H1 (cell line): Measurements from ENCODE around the gene BCAS3. TPM values are rescaled to one million over a fixed set of nuclear protein-coding genes. Genes with fewer than 3 reads are reported as not detected.

Source experiments
- CTCF ChIA-PET: fragments of 300-600 bp; sonication (Branson Sonifier 250); formaldehyde crosslinking; loops from one replicate; lab custom pipeline; 2021; ENCODE audit not compliant: partially characterized antibody; lab: Charles Lee
- POLR2A ChIA-PET: fragments of 300-600 bp; sonication (Branson Sonifier 250); formaldehyde crosslinking; loops from one replicate; lab custom pipeline; 2021; ENCODE audit warnings: inconsistent platforms; ENCODE audit not compliant: partially characterized antibody; lab: Charles Lee
- DNase-seq, 2 experiments: peaks; one replicate each; pipeline versions ENCODE4 v3.0.0 to v3.0.0-alpha.2; 2010 to 2022; ENCODE audit warnings: low spot score in 2 of 2, low read depth in 1 of 2, mixed read lengths in 1 of 2
- FAIRE-seq: peaks from 2 replicates; lab custom pipeline; 2011; peaks lifted over from hg19 to GRCh38; lab: Jason Lieb, UNC
- H2AFZ ChIP-seq: 2 replicates; pipeline ENCODE4 v1.8.1; 2012; ENCODE audit warnings: low read length, inconsistent platforms
- H2AK5ac ChIP-seq: 2 replicates; pipeline ENCODE4 v1.6.1; 2013; ENCODE audit warnings: low read depth, low read length
- H2BK120ac ChIP-seq: replicated peaks from 2 replicates; pipeline ENCODE3; 2013; ENCODE audit warnings: low read depth, low read length, inconsistent platforms
- H2BK12ac ChIP-seq: 2 replicates; pipeline ENCODE4 v1.6.1; 2013; ENCODE audit warnings: low read depth, low read length
- H2BK15ac ChIP-seq: 2 replicates; pipeline ENCODE4 v1.6.1; 2013; ENCODE audit warnings: low read length
- H2BK20ac ChIP-seq: 2 replicates; pipeline ENCODE4 v1.6.1; 2013; ENCODE audit warnings: low read length
- H2BK5ac ChIP-seq: 2 replicates; pipeline ENCODE4 v1.6.1; 2013; ENCODE audit warnings: low read depth, low read length
- H3K14ac ChIP-seq: 2 replicates; pipeline ENCODE4 v1.6.1; 2013; ENCODE audit warnings: inconsistent platforms; ENCODE audit not compliant: insufficient read length
- H3K18ac ChIP-seq: 2 replicates; pipeline ENCODE4 v1.6.1; 2013; ENCODE audit warnings: low read length; ENCODE audit errors: extremely low read depth
- H3K23ac ChIP-seq: 2 replicates; pipeline ENCODE4 v1.6.1; 2013; ENCODE audit warnings: inconsistent platforms; ENCODE audit not compliant: insufficient read length
- H3K23me2 ChIP-seq: 2 replicates; pipeline ENCODE4 v1.6.1; 2013; ENCODE audit warnings: low read depth, low read length
- H3K27ac ChIP-seq: 2 replicates; pipeline ENCODE4 v1.6.1; 2011; ENCODE audit warnings: low read depth, low read length, inconsistent platforms
- H3K27me3 ChIP-seq, 4 experiments: replicated peaks in 1 of 4; 1 replicate in 1 of 4; 2 replicates in 3 of 4; pipeline versions ENCODE4 v1.6.1 to v1.8.1; 2011 to 2013; ENCODE audit warnings: low read length in 3 of 4, mild to moderate bottlenecking in 3 of 4, inconsistent platforms in 2 of 4, mixed read lengths in 2 of 4, moderate library complexity in 1 of 4; ENCODE audit not compliant: control insufficient read depth in 3 of 4, insufficient read depth in 3 of 4; ENCODE audit errors: extremely low read depth in 1 of 4
- H3K36me3 ChIP-seq, 4 experiments: 2 replicates each; pipeline versions ENCODE4 v1.6.1 to v1.8.1; 2011 to 2013; ENCODE audit warnings: mild to moderate bottlenecking in 4 of 4, low read length in 3 of 4, moderate library complexity in 2 of 4, control low read depth in 1 of 4, inconsistent platforms in 1 of 4; ENCODE audit not compliant: insufficient read depth in 4 of 4, control insufficient read depth in 2 of 4
- H3K4ac ChIP-seq: replicated peaks from 2 replicates; pipeline ENCODE3; 2013; ENCODE audit warnings: low read length, low read depth, mixed read lengths, inconsistent platforms; ENCODE audit not compliant: insufficient read length
- H3K4me1 ChIP-seq, 4 experiments: replicated peaks in 1 of 4; 1 replicate in 1 of 4; 2 replicates in 3 of 4; pipeline versions ENCODE4 v1.6.1 to v1.8.1; 2011 to 2013; ENCODE audit warnings: low read length in 3 of 4, inconsistent platforms in 2 of 4, mixed read lengths in 1 of 4; ENCODE audit not compliant: insufficient read depth in 4 of 4, control insufficient read depth in 3 of 4
- H3K4me2 ChIP-seq, 2 experiments: 2 replicates each; pipeline versions ENCODE4 v1.6.1 to v1.8.1; 2011 to 2013; ENCODE audit warnings: low read depth in 2 of 2, low read length in 2 of 2, control low read depth in 1 of 2, inconsistent platforms in 1 of 2, mild to moderate bottlenecking in 1 of 2; ENCODE audit not compliant: insufficient read depth in 1 of 2
- H3K4me3 ChIP-seq, 4 experiments: fragments of 200-600, 300-600 bp in 1 of 4; sonication (generic), shearing (Covaris generic), sonication (Bioruptor Twin) in 1 of 4; 2 replicates each; pipeline versions ENCODE4 v1.5.1 to v1.8.1; 2011 to 2016; ENCODE audit warnings: low read length in 4 of 4, low read depth in 3 of 4, control low read depth in 2 of 4, inconsistent platforms in 2 of 4, mild to moderate bottlenecking in 2 of 4, mixed read lengths in 1 of 4, moderate library complexity in 1 of 4; ENCODE audit not compliant: insufficient read depth in 2 of 4; ENCODE audit errors: extremely low read depth in 1 of 4
- H3K56ac ChIP-seq: replicated peaks from 2 replicates; pipeline ENCODE3; 2013; ENCODE audit warnings: low read depth, mild to moderate bottlenecking, mixed read lengths, low read length, inconsistent platforms; ENCODE audit not compliant: insufficient read length
- H3K79me1 ChIP-seq: 2 replicates; pipeline ENCODE4 v1.6.1; 2013; ENCODE audit warnings: low read depth, low read length, control low read depth
- H3K79me2 ChIP-seq, 2 experiments: 2 replicates each; pipeline versions ENCODE4 v1.6.1 to v1.8.1; 2012 to 2013; ENCODE audit warnings: low read length in 2 of 2, mild to moderate bottlenecking in 2 of 2, inconsistent platforms in 1 of 2; ENCODE audit not compliant: insufficient read depth in 2 of 2, control insufficient read depth in 1 of 2
- H3K9ac ChIP-seq, 4 experiments: replicated peaks in 1 of 4; 1 replicate in 1 of 4; 2 replicates in 3 of 4; pipeline versions ENCODE4 v1.6.1 to v1.8.1; 2011 to 2013; ENCODE audit warnings: low read depth in 3 of 4, low read length in 3 of 4, control low read depth in 2 of 4, mild to moderate bottlenecking in 2 of 4, moderate library complexity in 2 of 4, inconsistent platforms in 1 of 4; ENCODE audit errors: extremely low read depth in 1 of 4
- H3K9me3 ChIP-seq, 2 experiments: 2 replicates each; pipeline versions ENCODE4 v1.6.1 to v1.8.1; 2012 to 2013; ENCODE audit warnings: mild to moderate bottlenecking in 2 of 2, moderate library complexity in 2 of 2, control low read depth in 1 of 2, inconsistent platforms in 1 of 2, low read depth in 1 of 2, low read length in 1 of 2, mixed read lengths in 1 of 2; ENCODE audit not compliant: insufficient read depth in 2 of 2
- H4K20me1 ChIP-seq, 2 experiments: replicated peaks in 1 of 2; 2 replicates each; pipeline versions ENCODE3 to v1.8.1; 2011 to 2013; ENCODE audit warnings: inconsistent platforms in 2 of 2, low read length in 2 of 2, mild to moderate bottlenecking in 1 of 2; ENCODE audit not compliant: insufficient read depth in 2 of 2, control insufficient read depth in 1 of 2
- H4K5ac ChIP-seq: 2 replicates; pipeline ENCODE4 v1.6.1; 2013; ENCODE audit warnings: low read length, low read depth, mixed read lengths, inconsistent platforms; ENCODE audit not compliant: insufficient read length
- H4K8ac ChIP-seq: 2 replicates; pipeline ENCODE4 v1.8.0; 2013; ENCODE audit warnings: mild to moderate bottlenecking, moderate library complexity, low read length, inconsistent platforms; ENCODE audit not compliant: insufficient read depth; ENCODE audit errors: extremely low read depth
- H4K91ac ChIP-seq: replicated peaks from 2 replicates; pipeline ENCODE3; 2013; ENCODE audit warnings: low read length, mixed read lengths, inconsistent platforms; ENCODE audit not compliant: insufficient read length
- CEBPB ChIP-seq: IDR thresholded peaks from 2 replicates; pipeline ENCODE4 v1.6.1; 2012; ENCODE audit warnings: low read depth, low read length
- GTF2F1 ChIP-seq: IDR thresholded peaks from 2 replicates; pipeline ENCODE4 v1.6.1; 2012; ENCODE audit warnings: low read depth, low read length, improper control_type of control experiment, borderline replicate concordance
- KDM1A ChIP-seq: fragments of 200-600, 300-600 bp; sonication (generic); IDR thresholded peaks from 2 replicates; pipeline ENCODE4 v1.7.1; 2016; ENCODE audit warnings: mild to moderate bottlenecking, low read length, borderline replicate concordance
- KDM4A ChIP-seq: IDR thresholded peaks from one replicate; pipeline ENCODE4 v1.7.1; 2012; ENCODE audit warnings: low read depth, mild to moderate bottlenecking, moderate library complexity, low read length, inconsistent platforms; ENCODE audit not compliant: severe bottlenecking
- MAFK ChIP-seq: IDR thresholded peaks from 2 replicates; pipeline ENCODE4 v1.6.1; 2012; ENCODE audit warnings: low read depth, mild to moderate bottlenecking, improper control_type of control experiment, low read length
- POLR2A ChIP-seq, 2 experiments: IDR thresholded peaks; 1 replicate in 1 of 2; 2 replicates in 1 of 2; pipeline ENCODE4 v1.6.1; 2011; ENCODE audit warnings: low read depth in 2 of 2, low read length in 2 of 2, mild to moderate bottlenecking in 2 of 2; ENCODE audit errors: control extremely low read depth in 1 of 2
- SAP30 ChIP-seq: fragments of 300-600 bp; sonication (generic); IDR thresholded peaks from 2 replicates; pipeline ENCODE4 v1.7.1; 2012; ENCODE audit warnings: low read length, moderate library complexity, mild to moderate bottlenecking, inconsistent platforms; ENCODE audit not compliant: insufficient read depth, insufficient replicate concordance
- SIN3A ChIP-seq, 2 experiments: IDR thresholded peaks in 1 of 2; conservative IDR thresholded peaks in 1 of 2; 2 replicates each; pipeline ENCODE4 v1.6.1; 2011 to 2012; ENCODE audit warnings: low read length in 2 of 2, improper control_type of control experiment in 1 of 2, low read depth in 1 of 2, mild to moderate bottlenecking in 1 of 2
- SP2 ChIP-seq: IDR thresholded peaks from 2 replicates; pipeline ENCODE4 v1.6.1; 2012; ENCODE audit warnings: mild to moderate bottlenecking, low read length, inconsistent platforms
- SRF ChIP-seq: IDR thresholded peaks from 2 replicates; pipeline ENCODE4 v1.6.1; 2011; ENCODE audit warnings: mild to moderate bottlenecking, low read depth, low read length, moderate library complexity
- SUZ12 ChIP-seq: fragments of 200-600 bp; sonication (generic); IDR thresholded peaks from 2 replicates; pipeline ENCODE4 v1.6.1; 2012; ENCODE audit warnings: mild to moderate bottlenecking, inconsistent platforms, low read length, moderate library complexity, mixed read lengths
- USF2 ChIP-seq: IDR thresholded peaks from 2 replicates; pipeline ENCODE4 v1.6.1; 2011; ENCODE audit warnings: low read length, improper control_type of control experiment
- YY1 ChIP-seq: IDR thresholded peaks from 2 replicates; pipeline ENCODE4 v1.6.1; 2011; ENCODE audit warnings: low read depth, mild to moderate bottlenecking, low read length
- WGBS, 2 experiments: shearing (Covaris generic) in 1 of 2; methylation state at CpG; one replicate each; pipeline versions ENCODE4 v1.1.6 to v1.1.7; 2013 to 2015; ENCODE audit warnings: low lambda C conversion rate in 2 of 2, mixed read lengths in 2 of 2, inconsistent platforms in 1 of 2, low coverage in 1 of 2, missing lambda C conversion rate in 1 of 2; ENCODE audit not compliant: insufficient replicate concordance in 2 of 2, insufficient coverage in 1 of 2, insufficient read length in 1 of 2; ENCODE audit errors: extremely low coverage in 1 of 2, missing lambda C conversion rate in 1 of 2; 5-methylcytosine and 5-hydroxymethylcytosine counted together
- polyA plus RNA-seq, 7 experiments: library from polyadenylated mRNA; depleted of rRNA in 3 of 7; stranded (reverse) in 5 of 7; unstranded in 2 of 7; fragments of >200 nt in 5 of 7; fragments of 200-250 nt in 2 of 7; gene quantifications; 1 replicate in 5 of 7; 2 replicates in 1 of 7; 4 replicates in 1 of 7; pipeline versions ENCODE4 v1.2.1 to v1.2.3, GENCODE V29; 2011 to 2013; ENCODE audit warnings: missing spikeins in 2 of 7, mixed read lengths in 2 of 7
- total RNA-seq: library from RNA; stranded (reverse); fragmentation: NEBNext Ultra II Directional; extraction: Animal tissue kit (Norgen Biotek cat#: 25700); gene quantifications from 2 replicates; pipeline ENCODE4 v1.2.1, GENCODE V29; 2021

Gene BCAS3
- total and polyA plus RNA-seq, 2 of the 8 experiments (the other 6 are each of a cell fraction or from before 2014, with no cell fraction given) = 9.9 to 13.3 TPM

- POLR2A ChIA-PET = no interaction called here
- Histone ChIP-seq H3K9me3 (no peaks in the 10 kb centered on the region), H3K36me3 (no peaks in the 10 kb centered on the region), H3K4me3 (no peak overlapping the region), H2BK120ac (no peak overlapping the region), H4K20me1 (no peaks in the 10 kb centered on the region), H3K27ac (no peak overlapping the region), H2BK20ac (no peak overlapping the region), H3K23me2 (no peaks in the 10 kb centered on the region), H3K9ac (no peak overlapping the region), H3K4ac (no peak overlapping the region), H4K8ac (no peak overlapping the region), H3K4me2 (no peak overlapping the region), H3K79me1 (no peaks in the 10 kb centered on the region), H3K56ac (no peak overlapping the region), H3K14ac (no peak overlapping the region), H2BK5ac (no peak overlapping the region), H4K91ac (no peak overlapping the region), H4K5ac (no peak overlapping the region), H2BK12ac (no peak overlapping the region), H3K23ac (no peak overlapping the region), H3K27me3 (no peaks in the 10 kb centered on the region), H3K79me2 (no peaks in the 10 kb centered on the region), H3K4me1 (no peaks in the 10 kb centered on the region), H2BK15ac (no peak overlapping the region), H3K18ac (no peak overlapping the region), H2AK5ac (no peak overlapping the region), H2AFZ (no peak overlapping the region)
- DNase-seq (no peak), FAIRE-seq (no peak)
- WGBS, 2 experiments = 88% methylated on average over 5 of the region's 5 CpGs; no CpG with 5 or more reads in 1 of the 2 experiments
- CTCF ChIA-PET = no interaction called here
- no peak for TF ChIP-seq SAP30
- TF ChIP-seq SRF = no peak
- TF ChIP-seq USF2 = no peak
- no peak for TF ChIP-seq YY1
- no peak for TF ChIP-seq SP2
- no peak for TF ChIP-seq SUZ12
- no peak for TF ChIP-seq MAFK
- TF ChIP-seq CEBPB = no peak
- TF ChIP-seq SIN3A (conservative IDR thresholded peaks at IDR 0.05 in 1 of 2, IDR thresholded peaks at IDR 0.05 in 1 of 2; ENCODE audit: low read depth in 1 of 2, low read length in 2 of 2) = no peak
- no peak for TF ChIP-seq KDM4A
- TF ChIP-seq GTF2F1 = no peak
- TF ChIP-seq POLR2A (IDR thresholded peaks at IDR 0.05; ENCODE audit: control extremely low read depth in 1 of 2, low read depth in 2 of 2, low read length in 2 of 2) = no peak
- TF ChIP-seq KDM1A = no peak
Measured at GRCh38 chr17:61225178-61225882, 547.7 kb downstream of the BCAS3 start.
